PC-3 (cell line): ENCODE measurements around the gene VAV3. TPM values are rescaled to one million over a fixed set of nuclear protein-coding genes. Genes with fewer than 3 reads are reported as not detected.

Experiments
- ATAC-seq: fragments of 200-7000 bp; cut with Tn5 transposase; 2 replicates; pipeline ENCODE4 v1.9.1; 2020; ENCODE audit warnings: mild to moderate bottlenecking, moderate library complexity
- BruUV-seq: library from RNA; stranded (reverse); fragments of 400-500 nt; replicated peaks from 2 replicates; lab custom pipeline; 2021; lab: Mats Ljungman, UMichigan
- CTCF ChIA-PET: fragments of 300-600 bp; sonication (Branson Sonifier 250); formaldehyde crosslinking; loops from one replicate; lab custom pipeline; 2022; ENCODE audit warnings: antibody characterized with exemption; lab: Charles Lee
- POLR2A ChIA-PET: fragments of 300-600 bp; sonication (Branson Sonifier 250); formaldehyde crosslinking; loops from one replicate; lab custom pipeline; 2022; ENCODE audit warnings: antibody characterized with exemption; ENCODE audit not compliant: unreplicated experiment; lab: Charles Lee
- DNase-seq: peaks from one replicate; pipeline ENCODE4 v3.0.0-alpha.2; 2015
- H2AFZ ChIP-seq: fragments of 300-600 bp; sonication (generic); 2 replicates; pipeline ENCODE4 v1.6.0; 2016; ENCODE audit warnings: antibody characterized with exemption, low read length
- H3F3A ChIP-seq: fragments of 300-600 bp; sonication (generic); one replicate; pipeline ENCODE4 v1.6.0; 2017; ENCODE audit warnings: antibody characterized with exemption, low read length, control low read depth, mild to moderate bottlenecking; ENCODE audit not compliant: unreplicated experiment
- H3K27ac ChIP-seq: fragments of 300-600 bp; sonication (generic); 2 replicates; pipeline ENCODE4 v1.5.1; 2016; ENCODE audit warnings: mild to moderate bottlenecking, low read length
- H3K27me3 ChIP-seq: fragments of 300-600 bp; sonication (generic); 2 replicates; pipeline ENCODE4 v1.6.1; 2016; ENCODE audit warnings: low read length, mixed read lengths
- H3K36me3 ChIP-seq: fragments of 300-600 bp; sonication (generic); 2 replicates; pipeline ENCODE4 v1.6.1; 2016; ENCODE audit warnings: low read depth, mixed run types, low read length, mixed read lengths
- H3K4me1 ChIP-seq: fragments of 300-600 bp; sonication (generic); 2 replicates; pipeline ENCODE4 v1.5.1; 2016; ENCODE audit warnings: low read length; ENCODE audit not compliant: insufficient read depth
- H3K4me2 ChIP-seq: fragments of 300-600 bp; sonication (generic); 2 replicates; pipeline ENCODE4 v1.6.0; 2016; ENCODE audit warnings: low read length
- H3K4me3 ChIP-seq: fragments of 300-600 bp; sonication (generic); 2 replicates; pipeline ENCODE4 v1.5.1; 2016; ENCODE audit warnings: mild to moderate bottlenecking, low read length, mixed read lengths
- H3K79me2 ChIP-seq: fragments of 300-600 bp; sonication (generic); 2 replicates; pipeline ENCODE4 v1.6.1; 2017; ENCODE audit warnings: low read length, mixed read lengths
- H3K9ac ChIP-seq: fragments of 300-600 bp; sonication (generic); 2 replicates; pipeline ENCODE4 v1.6.0; 2016; ENCODE audit warnings: mild to moderate bottlenecking, low read length
- H3K9me2 ChIP-seq: fragments of 300-600 bp; sonication (generic); replicated peaks from 2 replicates; pipeline ENCODE4 v1.6.1; 2016; ENCODE audit warnings: mixed run types, low read length, mixed read lengths
- H3K9me3 ChIP-seq: fragments of 300-600 bp; sonication (generic); 2 replicates; pipeline ENCODE4 v1.6.1; 2016; ENCODE audit warnings: low read length, mixed read lengths
- H4K20me1 ChIP-seq: fragments of 300-600 bp; sonication (generic); 2 replicates; pipeline ENCODE4 v1.6.1; 2016; ENCODE audit warnings: low read length, mixed read lengths
- EZH2 ChIP-seq: fragments of 300-600 bp; sonication (generic); IDR thresholded peaks from one replicate; pipeline ENCODE4 v1.6.1; 2017; ENCODE audit warnings: antibody characterized with exemption, mild to moderate bottlenecking, low read length; ENCODE audit not compliant: unreplicated experiment
- EZH2phosphoT487 ChIP-seq: fragments of 300-600 bp; sonication (generic); IDR thresholded peaks from 2 replicates; pipeline ENCODE4 v1.6.1; 2018; ENCODE audit warnings: mild to moderate bottlenecking, antibody characterized with exemption, low read length, borderline replicate concordance
- intact Hi-C: fragments of 100-400 bp; cut with micrococcal nuclease; formaldehyde crosslinking; loops from 2 replicates; pipeline ENCODE4 v1.9.0; 2023
- total RNA-seq: library from RNA; depleted of rRNA; stranded (reverse); fragments of >200 nt; gene quantifications from 2 replicates; pipeline ENCODE4 v1.2.3, GENCODE V29; 2014
- TF ChIP-seq, protein P1 (sequence below): fragments of 300-600 bp; sonication (generic); conservative IDR thresholded peaks from 2 replicates; pipeline ENCODE4 v1.5.1; 2017; ENCODE audit warnings: antibody characterized with exemption, low read depth, mild to moderate bottlenecking, low read length

The VAV3 gene
- total RNA-seq, 1 experiment from 2014 or later = 0.73 TPM

DNA sequence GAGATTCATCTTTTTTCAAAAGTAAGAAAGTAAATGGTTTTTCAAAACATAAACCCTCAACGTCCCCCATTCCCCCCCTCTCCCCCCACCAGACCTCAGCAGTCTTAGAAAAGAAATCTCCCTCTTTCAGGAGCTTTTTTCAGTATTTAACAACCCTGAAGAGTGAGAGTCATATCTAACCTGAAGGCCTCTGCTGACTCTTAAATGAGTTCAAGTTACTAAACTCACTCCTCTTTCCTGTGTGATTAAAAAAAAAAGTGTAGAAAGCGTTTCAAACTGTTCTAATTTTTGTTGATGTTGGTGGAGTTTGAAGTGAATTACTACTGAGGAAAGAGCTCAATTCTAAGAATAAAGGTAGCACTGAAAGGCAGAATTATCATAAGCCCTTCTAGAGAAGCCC lies 93.7 kb downstream of the VAV3 start:
- DNase-seq = no peak
- no peak for ATAC-seq
- no TSS peak for BruUV-seq
- no peaks in the 10 kb centered on the region for H4K20me1 ChIP-seq
- no peaks in the 10 kb centered on the region for H3K36me3 ChIP-seq
- ChIA-PET CTCF (no interaction called here), POLR2A (no interaction called here)
- H3K4me3 ChIP-seq = no peak overlapping the region
- intact Hi-C loops = no loop called here
- no peak overlapping the region for H3K27ac ChIP-seq
- no peaks in the 10 kb centered on the region for H3K79me2 ChIP-seq
- no peak overlapping the region for H3K9ac ChIP-seq
- H3F3A ChIP-seq = no peaks in the 10 kb centered on the region
- no peak overlapping the region for H3K4me2 ChIP-seq
- H3K4me1 ChIP-seq = no peaks in the 10 kb centered on the region
- no peaks in the 10 kb centered on the region for H3K9me2 ChIP-seq
- H3K9me3 ChIP-seq = no peaks in the 10 kb centered on the region
- TF ChIP-seq EZH2 (no peak), EZH2phosphoT487 (no peak)
- TF ChIP-seq, protein P1, sequence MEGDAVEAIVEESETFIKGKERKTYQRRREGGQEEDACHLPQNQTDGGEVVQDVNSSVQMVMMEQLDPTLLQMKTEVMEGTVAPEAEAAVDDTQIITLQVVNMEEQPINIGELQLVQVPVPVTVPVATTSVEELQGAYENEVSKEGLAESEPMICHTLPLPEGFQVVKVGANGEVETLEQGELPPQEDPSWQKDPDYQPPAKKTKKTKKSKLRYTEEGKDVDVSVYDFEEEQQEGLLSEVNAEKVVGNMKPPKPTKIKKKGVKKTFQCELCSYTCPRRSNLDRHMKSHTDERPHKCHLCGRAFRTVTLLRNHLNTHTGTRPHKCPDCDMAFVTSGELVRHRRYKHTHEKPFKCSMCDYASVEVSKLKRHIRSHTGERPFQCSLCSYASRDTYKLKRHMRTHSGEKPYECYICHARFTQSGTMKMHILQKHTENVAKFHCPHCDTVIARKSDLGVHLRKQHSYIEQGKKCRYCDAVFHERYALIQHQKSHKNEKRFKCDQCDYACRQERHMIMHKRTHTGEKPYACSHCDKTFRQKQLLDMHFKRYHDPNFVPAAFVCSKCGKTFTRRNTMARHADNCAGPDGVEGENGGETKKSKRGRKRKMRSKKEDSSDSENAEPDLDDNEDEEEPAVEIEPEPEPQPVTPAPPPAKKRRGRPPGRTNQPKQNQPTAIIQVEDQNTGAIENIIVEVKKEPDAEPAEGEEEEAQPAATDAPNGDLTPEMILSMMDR = no peak
- H2AFZ ChIP-seq = no peak overlapping the region
- no peaks in the 10 kb centered on the region for H3K27me3 ChIP-seq

DNA sequence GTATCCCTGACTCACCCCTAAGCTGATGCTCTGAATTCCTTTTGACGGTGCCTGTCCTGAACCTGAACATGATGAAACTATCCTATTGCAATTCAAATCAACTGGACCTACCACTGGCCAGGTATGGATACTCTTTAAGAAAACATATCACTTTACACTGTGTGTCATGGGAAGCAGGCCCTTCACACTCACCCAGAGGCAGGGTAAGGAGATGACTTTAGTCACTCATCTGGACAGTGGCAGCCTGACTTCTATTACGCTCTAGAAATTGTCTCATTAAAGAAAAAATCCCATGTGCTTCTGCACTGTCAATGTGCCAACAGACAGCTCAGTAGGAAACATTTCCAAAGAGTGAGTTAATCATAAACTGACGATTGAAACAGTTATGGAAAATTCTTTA lies 94.3 kb downstream of the VAV3 start:
- H4K20me1 ChIP-seq = no peaks in the 10 kb centered on the region
- CTCF ChIA-PET = no interaction called here
- POLR2A ChIA-PET = no interaction called here

DNA sequence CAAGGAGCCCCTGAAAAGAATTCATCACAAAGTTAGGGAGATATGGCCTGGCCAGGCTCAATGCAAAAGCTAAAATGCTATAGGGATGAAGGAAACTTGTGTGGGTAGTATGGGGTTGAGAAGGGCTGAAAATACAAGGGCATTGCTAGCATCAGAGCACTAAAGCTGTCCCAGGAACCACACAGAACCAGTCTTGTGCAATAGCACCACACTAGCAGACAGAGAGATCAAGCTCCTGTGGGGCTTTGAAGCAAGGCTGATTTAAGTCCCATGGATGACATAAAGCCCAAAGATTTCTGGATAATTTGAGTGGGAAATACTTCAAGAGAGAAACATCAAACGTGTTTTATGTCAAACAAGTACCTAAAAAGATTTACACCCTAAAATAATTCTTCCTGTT lies 97.1 kb downstream of the VAV3 start:
- Histone ChIP-seq H2AFZ (no peak overlapping the region), H3K36me3 (no peaks in the 10 kb centered on the region), H3F3A (no peaks in the 10 kb centered on the region), H3K4me3 (no peak overlapping the region), H3K79me2 (no peaks in the 10 kb centered on the region), H3K27me3 (no peaks in the 10 kb centered on the region), H3K4me1 (no peaks in the 10 kb centered on the region), H3K9me2 (no peaks in the 10 kb centered on the region), H3K27ac (no peak overlapping the region), H3K9me3 (no peaks in the 10 kb centered on the region), H4K20me1 (no peaks in the 10 kb centered on the region), H3K4me2 (no peak overlapping the region), H3K9ac (no peak overlapping the region)
- ChIA-PET POLR2A (no interaction called here), CTCF (no interaction called here)
- DNase-seq (no peak), ATAC-seq (no peak)
- intact Hi-C loops = no loop called here
- no TSS peak for BruUV-seq
- TF ChIP-seq, protein P1 = no peak
- no peak for TF ChIP-seq EZH2
- no peak for TF ChIP-seq EZH2phosphoT487

More for the DNA sequence above, 94.3 kb downstream of the VAV3 start:
- BruUV-seq = no TSS peak
- no peaks in the 10 kb centered on the region for H3K36me3 ChIP-seq
- no peak overlapping the region for H3K27ac ChIP-seq
- no peaks in the 10 kb centered on the region for H3K79me2 ChIP-seq
- H3K4me2 ChIP-seq = no peak overlapping the region
- H3F3A ChIP-seq = no peaks in the 10 kb centered on the region
- ATAC-seq (no peak), DNase-seq (peak; percentile 2)
- TF ChIP-seq EZH2phosphoT487 (no peak), EZH2 (no peak)
- TF ChIP-seq, protein P1 = no peak
- no peak overlapping the region for H3K9ac ChIP-seq
- no peaks in the 10 kb centered on the region for H3K9me3 ChIP-seq
- H2AFZ ChIP-seq = no peak overlapping the region
- H3K9me2 ChIP-seq = no peaks in the 10 kb centered on the region
- H3K4me3 ChIP-seq = no peak overlapping the region
- H3K27me3 ChIP-seq = no peaks in the 10 kb centered on the region
- no peaks in the 10 kb centered on the region for H3K4me1 ChIP-seq
- intact Hi-C loops = no loop called here
